ENCODE results near the gene ATRX.

DNA sequence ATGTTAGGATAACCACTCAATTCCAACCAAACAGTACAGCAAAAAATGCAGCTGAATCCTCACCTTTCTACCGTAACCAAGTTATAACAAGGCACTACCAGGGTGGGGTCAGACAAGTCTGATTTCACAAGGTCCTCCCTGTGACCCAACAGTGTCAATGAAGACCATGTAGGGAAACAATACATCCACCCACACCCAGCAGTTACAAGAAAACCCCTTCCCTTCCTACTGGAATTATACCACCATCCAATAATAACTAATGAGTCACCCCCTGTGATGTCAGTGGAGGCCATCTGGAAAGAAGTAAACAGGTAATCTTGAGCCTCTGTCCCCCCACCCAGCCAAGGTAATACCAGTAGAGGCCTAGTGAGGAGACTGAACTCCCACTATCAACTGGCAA, 221.2 kb downstream of the ATRX start:
- TF ChIP-seq EZH2 (IDR thresholded peaks at IDR 0.05) = no peak
- TF ChIP-seq POLR2AphosphoS5 (IDR thresholded peaks at IDR 0.05; ENCODE audit: borderline replicate concordance, low read depth, low read length) = no peak
- no peak for TF ChIP-seq FOXP2 (optimal IDR thresholded peaks at IDR 0.05; ENCODE audit: control extremely low read depth, extremely low read length, insufficient read depth)
